ENCODE data around the gene NIT1.

DNA sequence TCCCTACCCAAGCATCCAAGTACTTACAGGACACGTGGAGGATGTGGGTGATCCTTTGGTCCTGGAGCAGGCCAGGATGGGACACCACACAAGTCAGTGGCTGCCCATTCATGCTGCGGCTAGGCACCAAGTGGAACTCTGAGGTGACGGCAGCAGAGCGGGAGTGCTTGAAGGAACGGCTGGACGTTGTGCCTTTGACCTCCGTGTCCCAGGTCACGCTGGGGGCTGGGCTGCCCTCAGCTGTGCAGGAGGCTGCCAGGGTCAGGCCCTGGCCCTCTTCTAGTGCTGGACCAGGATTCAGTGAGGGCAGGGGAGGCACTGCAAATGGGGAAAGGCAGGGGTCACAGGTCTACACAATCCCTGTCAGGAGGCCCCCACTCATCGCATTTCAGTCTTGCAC is 40.5 kb upstream of the NIT1 start:
- TF ChIP-seq POLR2A (IDR thresholded peaks at IDR 0.05; ENCODE audit: borderline replicate concordance, extremely low read depth, insufficient read depth, insufficient read length) (no peak), JUND (IDR thresholded peaks at IDR 0.05) (no peak), POLR2AphosphoS5 (IDR thresholded peaks at IDR 0.05; ENCODE audit: low read depth, low read length) (no peak), ZFX (IDR thresholded peaks at IDR 0.05) (no peak), MAX (IDR thresholded peaks at IDR 0.05) (no peak), ZNF274 (IDR thresholded peaks at IDR 0.05; ENCODE audit: low read depth, low read length) (no peak), EGR1 (IDR thresholded peaks at IDR 0.05; ENCODE audit: low read depth) (no peak), YY1 (IDR thresholded peaks at IDR 0.05; ENCODE audit: extremely low read depth, insufficient replicate concordance, low read depth, low read length) (no peak), EZH2 (IDR thresholded peaks at IDR 0.05) (no peak)
- TF ChIP-seq, protein P1, sequence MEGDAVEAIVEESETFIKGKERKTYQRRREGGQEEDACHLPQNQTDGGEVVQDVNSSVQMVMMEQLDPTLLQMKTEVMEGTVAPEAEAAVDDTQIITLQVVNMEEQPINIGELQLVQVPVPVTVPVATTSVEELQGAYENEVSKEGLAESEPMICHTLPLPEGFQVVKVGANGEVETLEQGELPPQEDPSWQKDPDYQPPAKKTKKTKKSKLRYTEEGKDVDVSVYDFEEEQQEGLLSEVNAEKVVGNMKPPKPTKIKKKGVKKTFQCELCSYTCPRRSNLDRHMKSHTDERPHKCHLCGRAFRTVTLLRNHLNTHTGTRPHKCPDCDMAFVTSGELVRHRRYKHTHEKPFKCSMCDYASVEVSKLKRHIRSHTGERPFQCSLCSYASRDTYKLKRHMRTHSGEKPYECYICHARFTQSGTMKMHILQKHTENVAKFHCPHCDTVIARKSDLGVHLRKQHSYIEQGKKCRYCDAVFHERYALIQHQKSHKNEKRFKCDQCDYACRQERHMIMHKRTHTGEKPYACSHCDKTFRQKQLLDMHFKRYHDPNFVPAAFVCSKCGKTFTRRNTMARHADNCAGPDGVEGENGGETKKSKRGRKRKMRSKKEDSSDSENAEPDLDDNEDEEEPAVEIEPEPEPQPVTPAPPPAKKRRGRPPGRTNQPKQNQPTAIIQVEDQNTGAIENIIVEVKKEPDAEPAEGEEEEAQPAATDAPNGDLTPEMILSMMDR (IDR thresholded peaks at IDR 0.05 in 2 of 3, conservative IDR thresholded peaks at IDR 0.05 in 1 of 3; ENCODE audit: borderline replicate concordance in 1 of 3, insufficient read depth in 1 of 3, low read depth in 2 of 3, low read length in 2 of 3): no peak
- TF ChIP-seq, protein P2, sequence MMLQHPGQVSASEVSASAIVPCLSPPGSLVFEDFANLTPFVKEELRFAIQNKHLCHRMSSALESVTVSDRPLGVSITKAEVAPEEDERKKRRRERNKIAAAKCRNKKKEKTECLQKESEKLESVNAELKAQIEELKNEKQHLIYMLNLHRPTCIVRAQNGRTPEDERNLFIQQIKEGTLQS (IDR thresholded peaks at IDR 0.05): no peak

Measured in HCT116 (cell line).